GM19397 (cell line): ENCODE measurements around the gene KCNE3.
"Not testable (repeated sequence)": the region's sequence is repeated elsewhere in the genome, so short reads cannot be mapped to it uniquely, and the experiment has no call there.

Experiments
- ATAC-seq: cut with Tn5 transposase; IDR thresholded peaks from one replicate; pipeline ENCODE4 v1.9.1; 2021; ENCODE audit warnings: mild to moderate bottlenecking, moderate library complexity; ENCODE audit not compliant: unreplicated experiment

Gene KCNE3

DNA sequence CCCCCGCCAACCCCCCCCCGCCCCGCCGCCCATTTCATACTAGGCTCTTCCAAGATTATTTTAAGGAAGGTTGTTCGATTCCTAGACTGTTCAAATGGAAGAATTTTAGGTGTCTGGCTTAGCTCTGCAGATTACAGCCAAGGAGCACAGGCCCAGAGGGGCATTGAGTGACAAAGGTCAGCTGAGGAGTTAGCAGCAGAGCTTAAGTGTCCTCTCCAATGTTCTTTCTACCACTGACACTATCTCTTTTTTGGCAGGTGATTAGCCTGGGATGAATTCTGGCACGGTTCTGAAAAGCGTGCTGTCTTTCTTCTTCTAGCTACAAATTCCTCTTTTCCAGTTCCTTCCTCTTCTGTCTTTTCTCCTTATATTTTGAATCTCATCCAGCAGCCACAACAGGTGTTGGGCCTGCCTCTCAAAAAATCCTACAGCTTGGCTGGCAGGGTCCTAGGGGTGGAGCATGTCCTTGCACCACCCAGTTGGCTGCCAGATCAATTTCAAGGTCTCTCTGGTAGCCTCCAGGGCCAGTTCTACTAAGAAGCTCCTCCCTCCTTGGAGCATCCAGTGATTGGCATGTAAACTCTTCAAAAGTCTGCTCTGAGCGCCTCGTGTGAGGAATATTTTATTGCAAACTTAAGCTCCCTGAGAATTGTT lies 23.0 kb downstream of the KCNE3 start:
- no peak for ATAC-seq

- no peak for ATAC-seq
These were observed 24.1 kb downstream of the KCNE3 start for GRCh38 chr11:74443071-74443864.

- ATAC-seq, result no peak
These were observed 24.7 kb downstream of the KCNE3 start for GRCh38 chr11:74442636-74443035.

GRCh38 chr11:74438681-74439080 lies 28.7 kb downstream of the KCNE3 start:
- ATAC-seq, result no peak

DNA sequence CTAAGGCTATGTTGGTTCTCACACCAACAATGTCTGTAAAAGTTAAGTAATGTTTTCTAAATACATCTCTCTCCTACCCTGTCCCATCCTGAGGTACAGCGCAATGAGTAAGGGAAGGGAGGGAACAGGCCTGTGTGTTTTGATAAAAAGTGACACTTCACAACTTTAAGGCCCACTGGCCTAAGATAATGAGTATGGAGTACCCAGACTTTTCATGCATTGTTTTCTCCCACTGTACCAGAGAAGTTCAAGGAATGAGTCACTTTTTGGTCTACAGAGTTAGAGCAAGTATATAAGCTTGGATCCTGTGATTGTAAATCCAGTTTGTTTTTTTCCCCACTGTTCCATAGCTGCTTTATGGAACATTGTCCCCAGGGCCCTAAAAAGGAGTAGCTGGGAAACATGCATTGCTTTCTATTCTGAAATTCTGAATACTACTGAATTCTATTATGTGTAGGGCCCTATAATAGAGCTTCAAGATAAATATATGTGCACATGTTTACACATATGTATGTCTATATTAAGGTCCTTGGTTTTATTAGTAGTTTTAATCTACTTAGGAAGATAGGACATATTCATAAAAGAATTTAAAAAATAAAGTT lies 29.8 kb downstream of the KCNE3 start:
- no peak for ATAC-seq

DNA sequence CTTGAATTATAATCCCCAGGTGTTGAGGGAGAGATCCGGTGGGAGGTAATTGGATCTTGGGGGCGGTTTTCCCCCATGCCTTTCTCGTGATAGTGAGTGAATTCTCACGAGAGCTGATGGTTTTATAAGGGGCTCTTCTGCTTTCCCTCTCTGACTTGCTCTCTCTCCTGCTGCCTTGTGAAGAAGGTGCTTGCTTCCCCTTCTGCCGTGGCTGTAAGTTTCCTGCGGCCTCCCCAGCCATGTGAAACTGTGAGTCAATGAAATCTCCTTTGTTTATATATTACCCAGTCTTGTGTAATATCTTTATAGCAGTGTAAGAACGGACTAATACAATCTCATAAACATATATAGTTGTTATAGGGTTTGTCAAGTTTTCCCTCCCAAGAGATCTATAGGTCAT lies 32.8 kb downstream of the KCNE3 start:
- ATAC-seq, result no peak

- no peak for ATAC-seq
These were observed 38.1 kb downstream of the KCNE3 start for GRCh38 chr11:74429205-74429604.

- no peak for ATAC-seq
These were observed 39.9 kb downstream of the KCNE3 start for GRCh38 chr11:74427384-74427886.

GRCh38 chr11:74425100-74425499 lies 42.2 kb downstream of the KCNE3 start:
- no peak for ATAC-seq

DNA sequence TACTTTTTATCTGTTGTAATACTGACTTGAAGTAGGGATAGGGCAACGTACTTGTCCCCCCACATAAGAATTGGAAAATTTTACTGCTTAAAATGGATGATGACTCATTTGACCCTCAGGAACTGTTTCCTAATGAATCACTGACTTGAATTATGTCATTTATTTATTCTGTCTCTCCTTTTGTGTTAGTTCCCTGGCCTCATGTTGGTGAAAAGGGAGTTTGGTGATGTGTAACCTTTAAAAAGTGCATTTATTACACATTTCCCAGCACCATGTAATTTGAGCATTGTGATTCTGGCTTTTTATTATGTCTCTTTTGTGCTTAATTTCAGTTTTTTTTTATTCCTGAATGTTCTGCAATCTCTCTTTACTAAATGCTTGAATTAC lies 48.8 kb downstream of the KCNE3 start:
- no peak for ATAC-seq

DNA sequence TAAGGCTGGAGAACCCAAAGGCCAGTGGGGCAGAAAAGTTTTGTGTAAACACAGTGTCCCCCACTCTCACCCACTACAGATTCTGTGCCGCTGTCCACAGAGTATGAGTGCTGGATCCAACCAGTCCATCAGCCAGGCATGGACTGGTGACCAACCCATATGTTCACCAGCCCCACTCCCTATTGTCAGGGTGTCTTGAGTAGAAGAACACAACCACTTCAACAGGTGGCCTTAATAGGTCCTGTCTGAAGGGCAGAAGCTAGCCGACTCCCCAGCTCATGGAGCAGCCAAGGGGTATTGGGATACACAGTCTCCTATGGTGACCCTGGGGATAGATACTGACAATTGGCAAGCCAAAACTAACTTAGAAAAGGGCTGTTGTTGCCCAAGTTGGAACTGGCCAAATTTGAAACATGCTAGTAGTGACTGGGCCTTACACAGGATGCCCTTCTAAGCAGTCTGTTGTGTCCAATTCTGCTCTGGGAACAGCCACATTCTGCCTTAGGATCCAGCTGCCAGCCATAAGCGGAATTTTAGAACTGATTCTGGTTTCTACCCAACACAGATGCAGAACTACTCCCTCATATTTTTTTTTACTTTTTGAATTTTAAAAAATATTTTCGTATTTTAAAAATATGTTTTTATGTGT lies 49.4 kb downstream of the KCNE3 start:
- ATAC-seq, result no peak

DNA sequence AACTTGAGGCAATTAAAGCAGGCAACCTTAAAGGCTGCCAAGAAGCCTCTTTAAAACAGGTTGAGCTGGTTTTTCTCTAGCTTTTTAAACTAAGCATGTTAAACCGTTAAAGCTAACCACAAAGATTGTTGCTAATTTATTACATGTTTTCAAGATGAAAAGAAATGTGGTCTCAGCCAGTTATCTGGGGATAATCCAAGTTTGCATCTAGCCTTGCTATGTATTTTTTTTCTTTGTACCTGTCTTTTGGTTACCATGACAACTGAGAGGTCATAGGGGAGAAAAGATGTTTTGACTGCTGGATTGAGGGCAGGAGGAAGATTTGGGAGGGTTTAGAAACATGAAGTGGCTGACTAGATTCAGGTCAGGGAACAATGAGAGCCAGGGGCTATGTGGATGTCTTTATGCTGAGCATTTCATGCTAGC lies 50.0 kb downstream of the KCNE3 start:
- ATAC-seq, result no peak

DNA sequence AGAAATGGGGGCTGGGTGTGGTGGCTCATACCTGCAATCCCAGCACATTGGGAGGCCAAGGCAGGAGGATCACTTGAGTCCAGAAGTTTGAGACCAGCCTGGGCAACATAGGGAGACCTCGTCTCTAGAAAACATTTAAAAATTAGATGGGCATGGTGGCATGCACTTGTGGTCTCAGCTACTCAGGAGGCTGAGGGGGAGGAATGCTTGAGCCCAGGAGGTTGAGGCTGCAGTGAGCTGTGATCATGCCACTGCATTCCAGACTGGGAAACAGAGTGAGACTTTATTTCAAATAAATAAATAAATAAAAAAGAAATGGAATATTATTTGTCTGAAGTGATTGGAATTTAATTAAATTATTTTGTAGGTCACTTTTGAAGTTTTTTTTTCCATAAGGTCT lies 50.4 kb downstream of the KCNE3 start:
- ATAC-seq, result not testable (repeated sequence)

DNA sequence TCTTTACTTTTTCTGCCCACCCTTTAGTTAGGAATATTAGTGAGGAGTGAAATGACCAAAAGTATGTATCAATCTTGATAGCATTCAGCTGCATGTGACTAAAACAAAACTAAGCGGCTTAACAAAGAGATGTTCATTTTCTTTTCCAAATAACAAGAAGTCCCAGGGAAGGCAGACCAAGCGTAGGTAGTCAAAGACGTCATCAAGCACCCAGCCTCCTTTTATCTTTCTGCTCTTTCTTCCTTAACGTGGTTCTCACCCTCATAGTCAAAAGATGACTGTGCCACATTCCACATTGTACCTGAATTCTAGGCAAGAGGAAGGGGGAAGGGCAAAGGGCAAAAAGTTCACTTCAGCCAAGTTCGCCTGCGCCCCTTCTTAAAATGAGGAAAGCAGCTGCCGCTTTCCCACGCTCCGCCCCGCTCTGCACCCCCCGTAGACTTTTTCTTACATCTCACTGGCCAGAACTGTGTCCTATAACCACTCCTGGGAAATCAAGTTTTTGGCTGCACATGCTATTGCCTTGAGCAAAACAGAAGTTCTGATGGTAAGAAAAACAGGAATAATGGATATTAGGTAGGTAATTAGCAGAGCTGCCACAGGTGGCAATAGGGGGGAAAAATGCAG lies 54.5 kb downstream of the KCNE3 start:
- ATAC-seq, result no peak

- no peak for ATAC-seq
These were observed 55.0 kb downstream of the KCNE3 start for GRCh38 chr11:74412321-74412720.

- no peak for ATAC-seq
These were observed 57.7 kb downstream of the KCNE3 start for GRCh38 chr11:74409633-74410032.
